ENCODE measurements around the gene ZNF800.
"Not testable (repeated sequence)": the region's sequence is repeated elsewhere in the genome, so short reads cannot be mapped to it uniquely, and the experiment has no call there.

ZNF800 gene, protein sequence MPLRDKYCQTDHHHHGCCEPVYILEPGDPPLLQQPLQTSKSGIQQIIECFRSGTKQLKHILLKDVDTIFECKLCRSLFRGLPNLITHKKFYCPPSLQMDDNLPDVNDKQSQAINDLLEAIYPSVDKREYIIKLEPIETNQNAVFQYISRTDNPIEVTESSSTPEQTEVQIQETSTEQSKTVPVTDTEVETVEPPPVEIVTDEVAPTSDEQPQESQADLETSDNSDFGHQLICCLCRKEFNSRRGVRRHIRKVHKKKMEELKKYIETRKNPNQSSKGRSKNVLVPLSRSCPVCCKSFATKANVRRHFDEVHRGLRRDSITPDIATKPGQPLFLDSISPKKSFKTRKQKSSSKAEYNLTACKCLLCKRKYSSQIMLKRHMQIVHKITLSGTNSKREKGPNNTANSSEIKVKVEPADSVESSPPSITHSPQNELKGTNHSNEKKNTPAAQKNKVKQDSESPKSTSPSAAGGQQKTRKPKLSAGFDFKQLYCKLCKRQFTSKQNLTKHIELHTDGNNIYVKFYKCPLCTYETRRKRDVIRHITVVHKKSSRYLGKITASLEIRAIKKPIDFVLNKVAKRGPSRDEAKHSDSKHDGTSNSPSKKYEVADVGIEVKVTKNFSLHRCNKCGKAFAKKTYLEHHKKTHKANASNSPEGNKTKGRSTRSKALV
- total RNA-seq = 86.5 to 152 reads per million in 2 donors

DNA sequence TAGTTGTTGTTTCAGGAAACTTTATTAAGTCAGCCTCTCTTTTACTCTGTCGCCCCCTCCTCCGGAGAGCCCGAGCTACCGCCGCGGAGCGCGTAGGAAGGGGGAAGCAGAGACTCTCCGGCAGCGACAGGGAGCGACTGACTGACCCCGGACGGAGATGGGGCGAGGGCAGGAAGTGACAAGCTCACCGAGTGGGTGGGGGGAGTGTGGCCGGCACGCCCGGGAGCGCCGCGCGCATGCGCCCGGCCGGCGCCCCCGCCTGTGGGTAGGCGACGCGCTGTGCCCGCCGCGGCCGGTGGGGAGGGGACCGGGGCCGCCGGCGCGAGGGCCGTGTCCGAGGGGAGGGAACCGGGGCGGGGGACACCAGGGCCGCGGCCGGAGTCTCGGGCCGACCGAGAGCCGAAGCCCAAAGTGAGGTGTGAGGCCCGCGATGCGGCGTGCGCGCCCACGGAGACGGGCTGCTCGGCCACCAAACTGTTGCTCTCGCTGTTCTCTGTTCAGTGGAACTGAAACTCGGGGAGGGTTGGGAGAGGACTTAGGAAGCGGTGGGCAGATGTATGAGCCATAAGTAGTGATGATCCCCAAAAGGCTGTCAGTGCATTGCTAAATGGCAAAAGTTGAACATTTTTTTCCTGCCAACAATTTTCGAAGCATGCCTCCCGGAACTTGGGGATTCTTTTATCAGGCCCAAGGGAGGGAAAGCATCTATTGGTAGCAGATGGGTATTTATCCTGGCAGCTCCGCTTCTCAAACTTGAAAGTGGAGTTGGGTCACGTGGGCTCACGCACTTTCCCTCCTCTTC is at the start of gene ZNF800:
TSS of gene ZNF800 (minus strand) at position 143 of the 802 bp plus-strand sequence. CDS start 1,151 bp downstream, outside the sequence.
- DNase-seq = peak; percentile 73

DNA sequence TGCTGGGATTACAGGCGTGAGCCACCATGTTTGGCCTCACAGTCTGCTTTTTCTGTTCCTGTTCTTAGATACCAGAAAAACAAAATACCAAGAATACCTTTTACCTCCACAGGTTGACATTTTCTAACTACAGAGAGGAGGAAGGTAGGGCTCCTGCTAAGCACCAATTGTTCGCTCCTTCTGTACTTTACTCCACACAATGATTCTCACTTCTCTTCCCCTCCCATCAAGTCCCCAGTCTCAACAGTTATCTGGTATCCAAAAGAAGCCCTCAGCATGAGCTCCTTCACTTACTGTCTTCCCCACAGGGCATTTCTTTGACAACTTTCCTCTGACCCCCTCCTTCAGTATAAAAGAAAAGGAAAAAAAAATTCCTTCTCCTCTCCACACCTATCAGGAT is 47.7 kb upstream of the ZNF800 start:
- DNase-seq = no peak

DNA sequence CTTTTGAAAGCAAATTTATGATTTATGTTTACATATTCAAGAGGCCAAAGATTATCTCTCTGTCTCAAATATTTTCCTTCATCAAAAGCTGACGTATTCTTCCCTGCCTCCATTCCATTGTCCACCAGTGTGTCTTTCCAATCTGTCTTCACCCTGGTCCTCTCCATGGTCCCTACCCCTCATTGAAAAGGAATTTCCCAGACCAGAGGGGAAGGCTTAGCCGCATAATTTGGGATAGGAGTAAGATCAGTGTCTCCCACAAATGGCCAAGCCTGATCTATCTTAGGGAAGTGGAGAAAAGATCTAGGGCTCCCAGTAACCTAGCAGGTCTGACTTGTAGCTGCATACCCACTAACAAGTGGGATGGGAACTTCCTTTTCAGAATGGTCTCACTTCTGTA is 46.3 kb upstream of the ZNF800 start:
- no peak for DNase-seq

DNA sequence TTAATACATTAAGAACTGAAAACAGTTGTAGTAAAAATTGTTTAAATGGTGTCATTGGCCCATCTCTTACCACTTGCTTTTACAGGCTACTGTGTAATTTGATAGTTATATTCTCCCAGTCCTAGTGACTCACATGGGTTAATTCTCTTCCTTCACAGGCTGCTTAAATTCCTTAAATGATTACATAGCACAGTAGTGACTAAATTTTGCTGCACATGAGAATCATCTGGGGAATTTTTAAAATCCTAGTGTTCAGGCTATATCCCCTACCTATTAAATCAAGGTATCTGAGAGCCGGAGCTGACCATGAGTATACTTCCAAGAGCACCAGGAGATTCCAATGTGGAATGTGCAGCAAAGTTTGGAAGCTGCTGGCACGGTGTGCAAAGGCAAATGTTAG is 45.3 kb upstream of the ZNF800 start:
- DNase-seq = no peak

GRCh38 chr7:127437241-127437640 is 44.7 kb upstream of the ZNF800 start:
- DNase-seq = no peak

DNA sequence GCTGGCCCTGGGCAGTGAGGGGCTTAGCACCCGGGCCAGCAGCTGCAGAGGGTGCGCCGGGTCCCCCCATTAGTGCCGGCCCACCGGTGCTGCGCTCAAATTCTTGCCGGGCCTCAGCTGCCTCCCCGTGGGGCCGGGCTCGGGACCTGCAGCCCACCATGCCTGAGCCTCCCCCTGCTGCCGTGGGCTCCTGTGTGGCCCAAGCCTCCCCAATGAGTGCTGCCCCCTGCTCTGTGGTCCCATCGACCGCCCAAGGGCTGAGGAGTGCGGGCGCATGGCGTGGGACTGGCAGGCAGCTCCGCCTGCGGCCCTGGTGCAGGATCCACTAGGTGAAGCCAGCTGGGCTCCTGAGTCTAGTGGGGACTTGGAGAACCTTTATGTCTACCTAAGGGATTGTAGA is 36.8 kb upstream of the ZNF800 start:
- DNase-seq = not testable (repeated sequence)

DNA sequence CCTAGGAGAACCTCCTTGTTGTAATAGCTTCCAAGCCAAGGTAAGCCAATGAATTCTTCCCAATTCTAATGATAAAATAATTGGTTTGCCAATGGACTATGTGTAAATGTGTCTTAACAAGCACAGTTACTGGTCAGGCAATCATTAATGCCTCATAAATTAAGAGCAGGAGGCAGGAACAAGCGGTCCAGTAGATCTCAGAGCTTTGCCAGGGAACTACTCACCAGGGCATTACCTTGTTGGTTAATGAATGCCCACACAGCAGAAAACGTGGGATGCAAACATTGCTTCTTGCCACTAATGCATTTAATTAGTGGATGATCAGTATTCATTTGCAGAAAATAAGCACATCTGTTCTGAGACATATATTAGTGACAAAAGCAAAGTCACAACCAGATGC is 26.7 kb upstream of the ZNF800 start:
- DNase-seq = no peak

- DNase-seq = no peak
Observed at GRCh38 chr7:127418459-127418858, 26.0 kb upstream of the ZNF800 start.

GRCh38 chr7:127417346-127417745 is 24.8 kb upstream of the ZNF800 start:
- DNase-seq = no peak

DNA sequence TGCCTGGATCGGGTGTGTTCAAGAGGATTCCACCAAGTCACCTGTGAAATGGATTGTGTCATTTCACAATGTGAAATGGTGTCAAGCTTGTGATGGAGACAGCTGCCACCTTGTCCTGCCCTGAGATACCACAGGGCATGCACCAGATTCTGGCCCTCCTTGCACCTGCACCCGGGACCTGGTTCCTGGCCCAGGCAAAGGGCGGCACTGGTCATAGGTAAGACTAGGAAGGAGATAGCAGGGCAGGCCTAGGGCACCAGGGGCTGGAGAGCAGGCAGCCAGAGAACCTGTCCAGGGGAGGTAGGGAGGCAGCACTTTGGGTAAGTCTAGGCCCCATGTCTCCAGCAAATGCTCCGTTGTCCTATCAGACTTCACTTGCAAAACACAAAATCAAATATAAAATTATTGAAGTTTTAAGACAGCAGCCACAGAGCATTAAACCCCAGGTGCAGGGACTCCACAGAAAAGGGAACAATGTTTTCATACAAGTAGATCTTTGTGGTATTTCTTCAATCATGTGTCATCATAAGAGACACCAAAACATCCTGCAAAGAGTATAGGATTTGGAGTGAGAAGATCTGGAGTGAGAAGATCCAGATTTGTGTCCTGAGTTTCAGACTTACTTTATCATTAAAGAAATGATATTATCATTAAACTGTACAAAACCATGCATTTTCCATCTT is 22.7 kb upstream of the ZNF800 start:
- no peak for DNase-seq

DNA sequence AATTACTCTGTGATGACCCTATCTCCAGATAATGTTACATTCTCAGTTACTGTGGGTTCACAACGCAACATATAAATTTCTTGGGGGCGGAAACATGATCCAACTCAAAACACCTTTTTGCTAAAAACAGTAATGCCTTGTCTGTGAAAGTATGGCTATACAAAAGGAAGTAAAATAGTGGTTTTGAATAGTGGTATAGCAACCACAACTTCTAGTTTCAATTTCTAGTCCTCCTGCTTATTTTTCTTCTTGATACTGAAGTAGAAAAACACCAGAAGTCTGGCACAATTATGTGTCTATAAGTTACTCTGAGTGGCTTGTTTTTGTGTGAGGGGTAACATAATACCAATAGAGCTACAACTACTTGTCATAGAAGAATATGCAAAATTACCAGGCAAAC is 21.5 kb upstream of the ZNF800 start:
- DNase-seq = no peak

GRCh38 chr7:127413326-127413725 is 20.8 kb upstream of the ZNF800 start:
- DNase-seq = no peak

DNA sequence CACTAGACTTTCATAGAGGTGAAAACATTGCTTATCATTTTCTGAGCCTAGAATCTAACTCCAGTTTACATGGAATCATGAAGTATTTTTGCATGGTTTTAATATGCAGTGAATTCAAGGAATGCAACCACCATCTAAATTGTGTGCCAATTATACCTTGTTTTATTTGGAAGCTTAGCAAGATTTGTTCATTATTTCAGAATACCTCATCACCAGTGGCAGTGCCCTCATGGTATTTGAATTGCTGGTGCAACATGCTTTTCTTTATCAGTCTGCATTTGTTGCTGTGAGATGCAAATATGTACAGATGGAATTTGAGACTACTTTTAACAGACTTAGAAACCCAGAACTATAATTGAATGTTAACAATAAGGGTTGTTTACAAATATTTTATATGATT is 18.7 kb upstream of the ZNF800 start:
- DNase-seq = no peak

DNA sequence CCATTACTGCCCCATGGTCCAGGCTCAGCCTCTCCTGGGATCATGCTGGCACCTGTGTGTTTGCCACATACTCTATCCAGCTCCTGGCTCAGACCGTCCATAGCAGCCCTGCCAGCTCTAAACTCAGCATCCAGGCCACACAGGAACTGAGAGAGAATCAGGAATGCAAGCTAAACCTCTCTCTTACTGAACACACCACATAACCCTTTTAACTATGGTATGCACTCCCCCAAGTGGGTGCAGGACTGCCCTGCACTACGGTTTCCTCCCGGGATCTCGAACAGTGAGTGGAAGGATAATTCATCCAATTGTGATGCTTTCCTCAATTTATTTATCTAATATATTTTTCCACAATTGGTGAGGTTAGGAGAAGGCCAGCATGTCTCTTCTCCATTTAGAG is 17.1 kb upstream of the ZNF800 start:
- no peak for DNase-seq

DNA sequence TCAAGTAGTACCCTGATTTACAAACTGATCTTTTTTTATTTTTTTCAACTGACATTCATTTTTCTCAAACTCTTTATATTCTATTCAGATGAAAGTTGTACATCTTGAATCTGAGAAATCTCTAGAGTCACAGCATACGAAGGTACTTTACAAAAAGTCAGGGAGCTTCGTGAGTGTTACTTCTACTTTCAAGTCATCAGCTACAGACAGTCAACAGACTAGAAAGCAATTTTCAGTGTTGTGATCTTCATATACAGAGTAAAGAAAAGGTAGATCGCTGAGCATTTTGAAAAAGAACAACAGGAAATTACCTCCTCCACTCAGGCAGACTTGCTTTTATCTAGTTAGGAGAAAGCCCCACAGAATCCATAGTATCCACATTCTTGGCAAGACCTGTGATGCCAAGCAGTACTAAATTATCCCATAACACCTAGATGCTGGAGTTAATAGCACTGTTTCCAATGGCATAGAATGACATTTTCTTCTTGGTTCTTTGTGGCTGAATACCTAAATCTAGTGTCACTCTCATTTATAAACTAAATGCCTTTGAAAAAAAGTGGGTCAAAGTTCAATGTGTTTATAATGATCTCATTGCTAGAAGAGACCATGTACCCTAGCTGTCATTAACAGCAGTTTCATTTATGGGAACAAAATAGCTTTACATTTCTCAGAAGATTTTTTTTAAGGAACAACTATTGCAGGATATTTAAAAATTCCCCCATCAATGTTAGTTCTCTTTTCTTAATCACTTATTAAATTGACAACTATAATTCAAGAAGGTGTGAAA is 12.0 kb upstream of the ZNF800 start:
- no peak for DNase-seq

- DNase-seq = no peak
Observed at GRCh38 chr7:127396184-127396583, 3.7 kb upstream of the ZNF800 start.

- not testable (repeated sequence) for DNase-seq
Observed at GRCh38 chr7:127395104-127395503, 2.6 kb upstream of the ZNF800 start.

GRCh38 chr7:127393368-127394058 is 1.0 kb upstream of the ZNF800 start:
- DNase-seq = no peak

DNA sequence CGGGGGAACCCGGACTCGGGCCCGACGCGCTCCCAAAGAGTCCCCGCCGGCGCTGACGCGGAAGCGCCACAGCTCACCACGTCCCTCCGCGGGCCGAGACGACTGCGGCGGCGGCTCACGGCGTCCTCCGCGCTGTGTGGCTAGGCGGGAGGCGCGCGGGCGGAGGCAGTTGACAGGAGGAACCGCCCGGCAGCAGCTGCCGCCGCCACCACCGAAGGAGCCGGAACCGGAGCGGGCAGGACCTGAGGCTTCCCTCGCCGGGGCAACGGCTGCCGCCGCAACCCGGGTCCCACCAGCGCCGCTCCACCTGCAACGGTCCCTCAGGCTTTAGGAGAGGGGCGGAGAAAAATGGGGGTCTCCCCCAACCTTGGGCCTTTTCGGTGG is 334 bp downstream of the ZNF800 start:
- peak; percentile 54 for DNase-seq

GRCh38 chr7:127391591-127392181 is 822 bp downstream of the ZNF800 start:
- peak; percentile 40 for DNase-seq
